H1 (cell line): ENCODE measurements around the gene C1orf87. TPM values are rescaled to one million over a fixed set of nuclear protein-coding genes. Genes with fewer than 3 reads are reported as not detected.

ENCODE experiments used
- CTCF ChIA-PET: fragments of 300-600 bp; sonication (Branson Sonifier 250); formaldehyde crosslinking; loops from one replicate; lab custom pipeline; 2021; ENCODE audit not compliant: partially characterized antibody; lab: Charles Lee
- POLR2A ChIA-PET: fragments of 300-600 bp; sonication (Branson Sonifier 250); formaldehyde crosslinking; loops from one replicate; lab custom pipeline; 2021; ENCODE audit warnings: inconsistent platforms; ENCODE audit not compliant: partially characterized antibody; lab: Charles Lee
- DNase-seq, 2 experiments: peaks; one replicate each; pipeline versions ENCODE4 v3.0.0 to v3.0.0-alpha.2; 2010 to 2022; ENCODE audit warnings: low spot score in 2 of 2, low read depth in 1 of 2, mixed read lengths in 1 of 2
- FAIRE-seq: peaks from 2 replicates; lab custom pipeline; 2011; peaks lifted over from hg19 to GRCh38; lab: Jason Lieb, UNC
- H2AFZ ChIP-seq: 2 replicates; pipeline ENCODE4 v1.8.1; 2012; ENCODE audit warnings: low read length, inconsistent platforms
- H2AK5ac ChIP-seq: 2 replicates; pipeline ENCODE4 v1.6.1; 2013; ENCODE audit warnings: low read depth, low read length
- H2BK120ac ChIP-seq: replicated peaks from 2 replicates; pipeline ENCODE3; 2013; ENCODE audit warnings: low read depth, low read length, inconsistent platforms
- H2BK12ac ChIP-seq: 2 replicates; pipeline ENCODE4 v1.6.1; 2013; ENCODE audit warnings: low read depth, low read length
- H2BK15ac ChIP-seq: 2 replicates; pipeline ENCODE4 v1.6.1; 2013; ENCODE audit warnings: low read length
- H2BK20ac ChIP-seq: 2 replicates; pipeline ENCODE4 v1.6.1; 2013; ENCODE audit warnings: low read length
- H2BK5ac ChIP-seq: 2 replicates; pipeline ENCODE4 v1.6.1; 2013; ENCODE audit warnings: low read depth, low read length
- H3K14ac ChIP-seq: 2 replicates; pipeline ENCODE4 v1.6.1; 2013; ENCODE audit warnings: inconsistent platforms; ENCODE audit not compliant: insufficient read length
- H3K18ac ChIP-seq: 2 replicates; pipeline ENCODE4 v1.6.1; 2013; ENCODE audit warnings: low read length; ENCODE audit errors: extremely low read depth
- H3K23ac ChIP-seq: 2 replicates; pipeline ENCODE4 v1.6.1; 2013; ENCODE audit warnings: inconsistent platforms; ENCODE audit not compliant: insufficient read length
- H3K23me2 ChIP-seq: 2 replicates; pipeline ENCODE4 v1.6.1; 2013; ENCODE audit warnings: low read depth, low read length
- H3K27ac ChIP-seq: 2 replicates; pipeline ENCODE4 v1.6.1; 2011; ENCODE audit warnings: low read depth, low read length, inconsistent platforms
- H3K27me3 ChIP-seq, 4 experiments: replicated peaks in 1 of 4; 1 replicate in 1 of 4; 2 replicates in 3 of 4; pipeline versions ENCODE4 v1.6.1 to v1.8.1; 2011 to 2013; ENCODE audit warnings: low read length in 3 of 4, mild to moderate bottlenecking in 3 of 4, inconsistent platforms in 2 of 4, mixed read lengths in 2 of 4, moderate library complexity in 1 of 4; ENCODE audit not compliant: control insufficient read depth in 3 of 4, insufficient read depth in 3 of 4; ENCODE audit errors: extremely low read depth in 1 of 4
- H3K36me3 ChIP-seq, 4 experiments: 2 replicates each; pipeline versions ENCODE4 v1.6.1 to v1.8.1; 2011 to 2013; ENCODE audit warnings: mild to moderate bottlenecking in 4 of 4, low read length in 3 of 4, moderate library complexity in 2 of 4, control low read depth in 1 of 4, inconsistent platforms in 1 of 4; ENCODE audit not compliant: insufficient read depth in 4 of 4, control insufficient read depth in 2 of 4
- H3K4ac ChIP-seq: replicated peaks from 2 replicates; pipeline ENCODE3; 2013; ENCODE audit warnings: low read length, low read depth, mixed read lengths, inconsistent platforms; ENCODE audit not compliant: insufficient read length
- H3K4me1 ChIP-seq, 4 experiments: replicated peaks in 1 of 4; 1 replicate in 1 of 4; 2 replicates in 3 of 4; pipeline versions ENCODE4 v1.6.1 to v1.8.1; 2011 to 2013; ENCODE audit warnings: low read length in 3 of 4, inconsistent platforms in 2 of 4, mixed read lengths in 1 of 4; ENCODE audit not compliant: insufficient read depth in 4 of 4, control insufficient read depth in 3 of 4
- H3K4me2 ChIP-seq, 2 experiments: 2 replicates each; pipeline versions ENCODE4 v1.6.1 to v1.8.1; 2011 to 2013; ENCODE audit warnings: low read depth in 2 of 2, low read length in 2 of 2, control low read depth in 1 of 2, inconsistent platforms in 1 of 2, mild to moderate bottlenecking in 1 of 2; ENCODE audit not compliant: insufficient read depth in 1 of 2
- H3K4me3 ChIP-seq, 4 experiments: fragments of 200-600, 300-600 bp in 1 of 4; sonication (generic), shearing (Covaris generic), sonication (Bioruptor Twin) in 1 of 4; 2 replicates each; pipeline versions ENCODE4 v1.5.1 to v1.8.1; 2011 to 2016; ENCODE audit warnings: low read length in 4 of 4, low read depth in 3 of 4, control low read depth in 2 of 4, inconsistent platforms in 2 of 4, mild to moderate bottlenecking in 2 of 4, mixed read lengths in 1 of 4, moderate library complexity in 1 of 4; ENCODE audit not compliant: insufficient read depth in 2 of 4; ENCODE audit errors: extremely low read depth in 1 of 4
- H3K56ac ChIP-seq: replicated peaks from 2 replicates; pipeline ENCODE3; 2013; ENCODE audit warnings: low read depth, mild to moderate bottlenecking, mixed read lengths, low read length, inconsistent platforms; ENCODE audit not compliant: insufficient read length
- H3K79me1 ChIP-seq: 2 replicates; pipeline ENCODE4 v1.6.1; 2013; ENCODE audit warnings: low read depth, low read length, control low read depth
- H3K79me2 ChIP-seq, 2 experiments: 2 replicates each; pipeline versions ENCODE4 v1.6.1 to v1.8.1; 2012 to 2013; ENCODE audit warnings: low read length in 2 of 2, mild to moderate bottlenecking in 2 of 2, inconsistent platforms in 1 of 2; ENCODE audit not compliant: insufficient read depth in 2 of 2, control insufficient read depth in 1 of 2
- H3K9ac ChIP-seq, 4 experiments: replicated peaks in 1 of 4; 1 replicate in 1 of 4; 2 replicates in 3 of 4; pipeline versions ENCODE4 v1.6.1 to v1.8.1; 2011 to 2013; ENCODE audit warnings: low read depth in 3 of 4, low read length in 3 of 4, control low read depth in 2 of 4, mild to moderate bottlenecking in 2 of 4, moderate library complexity in 2 of 4, inconsistent platforms in 1 of 4; ENCODE audit errors: extremely low read depth in 1 of 4
- H3K9me3 ChIP-seq, 2 experiments: 2 replicates each; pipeline versions ENCODE4 v1.6.1 to v1.8.1; 2012 to 2013; ENCODE audit warnings: mild to moderate bottlenecking in 2 of 2, moderate library complexity in 2 of 2, control low read depth in 1 of 2, inconsistent platforms in 1 of 2, low read depth in 1 of 2, low read length in 1 of 2, mixed read lengths in 1 of 2; ENCODE audit not compliant: insufficient read depth in 2 of 2
- H4K20me1 ChIP-seq, 2 experiments: replicated peaks in 1 of 2; 2 replicates each; pipeline versions ENCODE3 to v1.8.1; 2011 to 2013; ENCODE audit warnings: inconsistent platforms in 2 of 2, low read length in 2 of 2, mild to moderate bottlenecking in 1 of 2; ENCODE audit not compliant: insufficient read depth in 2 of 2, control insufficient read depth in 1 of 2
- H4K5ac ChIP-seq: 2 replicates; pipeline ENCODE4 v1.6.1; 2013; ENCODE audit warnings: low read length, low read depth, mixed read lengths, inconsistent platforms; ENCODE audit not compliant: insufficient read length
- H4K8ac ChIP-seq: 2 replicates; pipeline ENCODE4 v1.8.0; 2013; ENCODE audit warnings: mild to moderate bottlenecking, moderate library complexity, low read length, inconsistent platforms; ENCODE audit not compliant: insufficient read depth; ENCODE audit errors: extremely low read depth
- H4K91ac ChIP-seq: replicated peaks from 2 replicates; pipeline ENCODE3; 2013; ENCODE audit warnings: low read length, mixed read lengths, inconsistent platforms; ENCODE audit not compliant: insufficient read length
- BCL11A ChIP-seq, 2 experiments: IDR thresholded peaks; one replicate each; pipeline ENCODE4 v1.6.1; 2011; ENCODE audit warnings: low read depth in 2 of 2, low read length in 2 of 2, mild to moderate bottlenecking in 2 of 2
- CHD1 ChIP-seq: IDR thresholded peaks from 2 replicates; pipeline ENCODE4 v1.6.1; 2012; ENCODE audit warnings: low read depth, low read length, improper control_type of control experiment
- CREB1 ChIP-seq: IDR thresholded peaks from 2 replicates; pipeline ENCODE4 v1.6.1; 2012; ENCODE audit warnings: inconsistent platforms
- E2F6 ChIP-seq: IDR thresholded peaks from 2 replicates; pipeline ENCODE4 v1.6.1; 2012; ENCODE audit warnings: inconsistent platforms
- MAFK ChIP-seq: IDR thresholded peaks from 2 replicates; pipeline ENCODE4 v1.6.1; 2012; ENCODE audit warnings: low read depth, mild to moderate bottlenecking, improper control_type of control experiment, low read length
- RFX5 ChIP-seq: IDR thresholded peaks from 2 replicates; pipeline ENCODE4 v1.6.1; 2011; ENCODE audit warnings: low read depth, low read length, improper control_type of control experiment, borderline replicate concordance
- WGBS, 2 experiments: shearing (Covaris generic) in 1 of 2; methylation state at CpG; one replicate each; pipeline versions ENCODE4 v1.1.6 to v1.1.7; 2013 to 2015; ENCODE audit warnings: low lambda C conversion rate in 2 of 2, mixed read lengths in 2 of 2, inconsistent platforms in 1 of 2, low coverage in 1 of 2, missing lambda C conversion rate in 1 of 2; ENCODE audit not compliant: insufficient replicate concordance in 2 of 2, insufficient coverage in 1 of 2, insufficient read length in 1 of 2; ENCODE audit errors: extremely low coverage in 1 of 2, missing lambda C conversion rate in 1 of 2; 5-methylcytosine and 5-hydroxymethylcytosine counted together
- polyA plus RNA-seq, 7 experiments: library from polyadenylated mRNA; depleted of rRNA in 3 of 7; stranded (reverse) in 5 of 7; unstranded in 2 of 7; fragments of >200 nt in 5 of 7; fragments of 200-250 nt in 2 of 7; gene quantifications; 1 replicate in 5 of 7; 2 replicates in 1 of 7; 4 replicates in 1 of 7; pipeline versions ENCODE4 v1.2.1 to v1.2.3, GENCODE V29; 2011 to 2013; ENCODE audit warnings: missing spikeins in 2 of 7, mixed read lengths in 2 of 7
- total RNA-seq: library from RNA; stranded (reverse); fragmentation: NEBNext Ultra II Directional; extraction: Animal tissue kit (Norgen Biotek cat#: 25700); gene quantifications from 2 replicates; pipeline ENCODE4 v1.2.1, GENCODE V29; 2021
- TF ChIP-seq, protein P1 (sequence below), 3 experiments: IDR thresholded peaks; 1 replicate in 2 of 3; 2 replicates in 1 of 3; pipeline versions ENCODE4 v1.5.1 to v1.6.1; 2011; ENCODE audit warnings: low read length in 3 of 3, mild to moderate bottlenecking in 3 of 3, inconsistent platforms in 2 of 3, low read depth in 1 of 3, moderate library complexity in 1 of 3; ENCODE audit not compliant: insufficient read depth in 1 of 3; ENCODE audit errors: control extremely low read depth in 1 of 3

C1orf87 gene
- total and polyA plus RNA-seq, 2 of the 8 experiments (the other 6 are each of a cell fraction or from before 2014, with no cell fraction given): 0.41 TPM; not detected in 1

DNA sequence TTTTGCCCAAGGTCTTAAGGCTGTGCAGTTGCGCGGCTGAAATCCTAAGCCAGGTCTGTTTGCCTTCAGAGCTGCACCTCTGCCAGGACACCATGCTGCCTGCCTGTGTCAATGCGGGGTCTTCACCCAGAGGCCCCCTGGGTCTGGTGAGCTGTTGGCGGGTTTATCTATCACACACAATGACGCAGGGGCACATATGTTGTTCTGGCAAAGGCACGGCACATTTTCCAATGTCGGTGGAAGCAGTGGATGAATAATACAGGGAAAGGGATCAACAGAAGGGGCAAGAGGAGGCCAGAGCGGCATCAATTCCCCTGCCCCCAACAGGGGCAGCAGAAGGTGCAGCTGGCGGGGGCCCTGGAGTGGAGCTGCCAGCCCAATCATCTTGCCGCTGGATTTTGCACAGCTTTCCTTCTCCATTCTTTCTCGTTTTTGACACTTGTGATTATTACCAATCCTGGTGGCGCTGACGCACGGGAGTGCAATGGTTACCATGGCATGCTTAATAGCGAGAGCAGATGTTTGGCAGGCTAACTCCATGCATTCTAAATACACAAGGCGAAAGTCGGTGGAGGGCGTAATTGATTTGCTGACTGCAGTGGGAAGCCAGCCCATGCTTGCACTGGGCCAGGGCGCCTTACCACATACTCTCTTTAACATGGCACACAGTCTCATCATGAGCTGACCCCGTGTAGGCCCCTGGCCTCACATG, 101.2 kb downstream of the C1orf87 start:
- no peak overlapping the region for H3K27ac ChIP-seq
- H3K4me2 ChIP-seq: no peak overlapping the region
- H2BK120ac ChIP-seq: no peak overlapping the region
- no peak overlapping the region for H2BK12ac ChIP-seq
- H3K18ac ChIP-seq: no peak overlapping the region
- WGBS, 2 experiments: 89% methylated on average over 20 of the region's 20 CpGs; no CpG with 5 or more reads in 1 of the 2 experiments
- no peak overlapping the region for H2BK20ac ChIP-seq
- no peaks in the 10 kb centered on the region for H3K79me2 ChIP-seq
- H3K4ac ChIP-seq: no peak overlapping the region
- H3K4me1 ChIP-seq: peaks cover 0 to 2% (median under 1%) of the 10 kb centered on the region in 4 experiments; a peak in 3 of 7 replicates
- no peak overlapping the region for H2BK15ac ChIP-seq
- no peak for TF ChIP-seq E2F6
- TF ChIP-seq CREB1: no peak
- no peak for TF ChIP-seq RFX5
- TF ChIP-seq BCL11A (IDR thresholded peaks at IDR 0.05; ENCODE audit: low read depth in 2 of 2, low read length in 2 of 2): no peak
- no peak for TF ChIP-seq MAFK
- no peak for TF ChIP-seq CHD1
- TF ChIP-seq, protein P1, sequence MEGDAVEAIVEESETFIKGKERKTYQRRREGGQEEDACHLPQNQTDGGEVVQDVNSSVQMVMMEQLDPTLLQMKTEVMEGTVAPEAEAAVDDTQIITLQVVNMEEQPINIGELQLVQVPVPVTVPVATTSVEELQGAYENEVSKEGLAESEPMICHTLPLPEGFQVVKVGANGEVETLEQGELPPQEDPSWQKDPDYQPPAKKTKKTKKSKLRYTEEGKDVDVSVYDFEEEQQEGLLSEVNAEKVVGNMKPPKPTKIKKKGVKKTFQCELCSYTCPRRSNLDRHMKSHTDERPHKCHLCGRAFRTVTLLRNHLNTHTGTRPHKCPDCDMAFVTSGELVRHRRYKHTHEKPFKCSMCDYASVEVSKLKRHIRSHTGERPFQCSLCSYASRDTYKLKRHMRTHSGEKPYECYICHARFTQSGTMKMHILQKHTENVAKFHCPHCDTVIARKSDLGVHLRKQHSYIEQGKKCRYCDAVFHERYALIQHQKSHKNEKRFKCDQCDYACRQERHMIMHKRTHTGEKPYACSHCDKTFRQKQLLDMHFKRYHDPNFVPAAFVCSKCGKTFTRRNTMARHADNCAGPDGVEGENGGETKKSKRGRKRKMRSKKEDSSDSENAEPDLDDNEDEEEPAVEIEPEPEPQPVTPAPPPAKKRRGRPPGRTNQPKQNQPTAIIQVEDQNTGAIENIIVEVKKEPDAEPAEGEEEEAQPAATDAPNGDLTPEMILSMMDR (IDR thresholded peaks at IDR 0.05; ENCODE audit: control extremely low read depth in 1 of 3, insufficient read depth in 1 of 3, low read depth in 1 of 3, low read length in 3 of 3): no peak
- ChIA-PET POLR2A (interaction anchor here (0.6 kb wide), 1 partner anchor 142 kb away, joined by 3 read pairs; no protein-coding TSS in a partner anchor), CTCF (interaction anchor here (0.9 to 3.7 kb wide), 25 partner anchors 9 to 1937 kb away, joined by 3 to 43 read pairs (median 4); no protein-coding TSS in a partner anchor)
- H4K5ac ChIP-seq: no peak overlapping the region
- H3K79me1 ChIP-seq: no peaks in the 10 kb centered on the region
- H3K23ac ChIP-seq: no peak overlapping the region
- H4K20me1 ChIP-seq: no peaks in the 10 kb centered on the region
- H2AFZ ChIP-seq: no peak overlapping the region
- H3K9me3 ChIP-seq: no peaks in the 10 kb centered on the region
- no peak overlapping the region for H3K4me3 ChIP-seq
- H2BK5ac ChIP-seq: no peak overlapping the region
- no peak overlapping the region for H3K9ac ChIP-seq
- H4K8ac ChIP-seq: no peak overlapping the region
- no peaks in the 10 kb centered on the region for H3K36me3 ChIP-seq
- no peaks in the 10 kb centered on the region for H3K23me2 ChIP-seq
- H2AK5ac ChIP-seq: no peak overlapping the region
- FAIRE-seq (no peak), DNase-seq (no peak)
- no peak overlapping the region for H4K91ac ChIP-seq
- H3K14ac ChIP-seq: no peak overlapping the region
- no peak overlapping the region for H3K56ac ChIP-seq
- H3K27me3 ChIP-seq: no peaks in the 10 kb centered on the region; a peak in 1 of 7 replicates
